ENCODE data around the gene TM9SF3.
"Not testable (repeated sequence)": the region's sequence is repeated elsewhere in the genome, so short reads cannot be mapped to it uniquely, and the experiment has no call there.

The TM9SF3 gene

GRCh38 chr10:96578633-96579032, 8.2 kb downstream of the TM9SF3 start:
- H3K36me3 Mint-ChIP-seq (ENCODE audit: low read depth), result peaks cover 56% of the 10 kb centered on the region
- H3K27me3 Mint-ChIP-seq (ENCODE audit: low read depth, poor library complexity), result no peaks in the 10 kb centered on the region
- TF ChIP-seq CTCF (IDR thresholded peaks at IDR 0.05), result no peak
- no peak for DNase-seq
- peaks cover 15% of the 10 kb centered on the region for H3K4me1 Mint-ChIP-seq
- peak overlapping the region; percentile 27 for H3K27ac Mint-ChIP-seq
- H3K4me3 Mint-ChIP-seq, result no peak overlapping the region
- H3K9me3 Mint-ChIP-seq, result peaks cover 4% of the 10 kb centered on the region

- DNase-seq, result no peak
- H3K27ac Mint-ChIP-seq, result peak overlapping the region; percentile 38
- peaks cover 11% of the 10 kb centered on the region for H3K4me1 Mint-ChIP-seq
- peaks cover 4% of the 10 kb centered on the region for H3K9me3 Mint-ChIP-seq
- H3K4me3 Mint-ChIP-seq, result no peak overlapping the region
- peaks cover 62% of the 10 kb centered on the region for H3K36me3 Mint-ChIP-seq (ENCODE audit: low read depth)
- H3K27me3 Mint-ChIP-seq (ENCODE audit: low read depth, poor library complexity), result no peaks in the 10 kb centered on the region
- no peak for TF ChIP-seq CTCF (IDR thresholded peaks at IDR 0.05)
These were observed 8.8 kb downstream of the TM9SF3 start for GRCh38 chr10:96578022-96578421.

GRCh38 chr10:96577069-96577468, 9.7 kb downstream of the TM9SF3 start:
- no peaks in the 10 kb centered on the region for H3K27me3 Mint-ChIP-seq (ENCODE audit: low read depth, poor library complexity)
- H3K36me3 Mint-ChIP-seq (ENCODE audit: low read depth), result peaks cover 71% of the 10 kb centered on the region
- H3K4me1 Mint-ChIP-seq, result peaks cover 10% of the 10 kb centered on the region
- H3K4me3 Mint-ChIP-seq, result no peak overlapping the region
- TF ChIP-seq CTCF (IDR thresholded peaks at IDR 0.05), result no peak
- no peak overlapping the region for H3K27ac Mint-ChIP-seq
- no peak for DNase-seq
- H3K9me3 Mint-ChIP-seq, result peaks cover 4% of the 10 kb centered on the region

DNA sequence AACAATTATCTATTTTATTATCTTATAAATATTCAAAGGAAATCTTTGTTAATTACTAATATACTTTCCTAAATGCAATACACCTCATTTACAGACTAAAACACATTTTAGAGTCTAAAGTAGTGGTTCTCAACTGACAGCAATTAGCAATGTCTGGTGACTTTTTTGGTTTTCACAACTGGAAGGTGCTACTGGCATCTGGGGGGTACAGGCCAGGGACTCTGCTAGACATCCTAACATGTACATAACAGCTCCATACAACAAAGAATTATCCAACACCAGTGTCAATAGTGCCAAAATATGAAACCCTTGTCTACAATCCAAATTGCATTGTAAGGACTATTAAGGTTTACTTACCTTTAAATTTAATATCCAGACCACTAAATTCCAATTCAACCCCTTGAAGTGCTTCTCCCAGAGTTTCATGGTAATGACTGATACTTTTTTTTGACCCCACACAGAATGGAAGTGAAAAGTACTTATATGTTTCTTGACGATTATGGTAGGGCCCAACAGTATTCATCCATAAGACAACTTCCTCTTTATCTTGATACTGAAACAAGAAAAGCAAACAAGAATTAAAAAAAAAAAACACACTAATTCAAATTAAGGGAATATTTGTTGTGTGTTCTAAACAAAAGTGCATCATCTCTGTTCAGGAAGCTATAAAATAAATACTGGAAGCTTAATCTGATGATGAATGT, 10.4 kb downstream of the TM9SF3 start:
- no peak for TF ChIP-seq CTCF (IDR thresholded peaks at IDR 0.05)
- Mint-ChIP-seq H3K27me3 (ENCODE audit: low read depth, poor library complexity) (no peaks in the 10 kb centered on the region), H3K9me3 (peaks cover 4% of the 10 kb centered on the region), H3K27ac (no peak overlapping the region), H3K36me3 (ENCODE audit: low read depth) (peaks cover 72% of the 10 kb centered on the region), H3K4me1 (peaks cover 10% of the 10 kb centered on the region), H3K4me3 (no peak overlapping the region)
- DNase-seq, result no peak

- H3K4me3 Mint-ChIP-seq; H3K27me3 Mint-ChIP-seq (ENCODE audit: low read depth, poor library complexity); H3K4me1 Mint-ChIP-seq; H3K9me3 Mint-ChIP-seq; H3K27ac Mint-ChIP-seq; DNase-seq: not testable (repeated sequence)
- H3K36me3 Mint-ChIP-seq (ENCODE audit: low read depth), result peaks cover 72% of the 10 kb centered on the region
These were observed 12.2 kb downstream of the TM9SF3 start for GRCh38 chr10:96574564-96574963.

DNA sequence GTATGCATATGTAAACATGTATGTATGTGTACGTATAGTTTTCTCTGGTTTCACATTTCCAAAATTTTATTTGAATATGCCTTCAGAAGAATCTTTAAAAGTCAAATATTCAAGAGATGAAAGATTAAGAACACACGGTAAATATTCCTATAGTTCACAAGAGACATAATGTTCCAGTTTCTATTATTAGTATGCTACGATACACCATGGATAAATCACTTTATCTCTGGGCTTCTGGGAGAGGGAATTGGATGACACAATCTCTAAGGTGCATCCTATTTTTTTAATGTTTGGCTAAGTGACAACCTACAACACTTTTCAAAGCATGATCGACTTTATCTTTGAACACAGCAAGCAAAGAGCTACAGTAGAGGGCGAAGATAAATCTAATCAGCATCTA, 13.8 kb downstream of the TM9SF3 start:
- Mint-ChIP-seq H3K4me3 (no peak overlapping the region), H3K27me3 (ENCODE audit: low read depth, poor library complexity) (peaks cover 2% of the 10 kb centered on the region), H3K4me1 (no peaks in the 10 kb centered on the region), H3K36me3 (ENCODE audit: low read depth) (peaks cover 85% of the 10 kb centered on the region), H3K27ac (no peak overlapping the region), H3K9me3 (peaks cover 4% of the 10 kb centered on the region)
- no peak for TF ChIP-seq CTCF (IDR thresholded peaks at IDR 0.05)
- DNase-seq, result no peak
